Measurements from ENCODE around the gene NIPAL3. TPM values are rescaled to one million over a fixed set of nuclear protein-coding genes. Genes with fewer than 3 reads are reported as not detected.

NIPAL3 gene
- total and polyA plus RNA-seq, 8 donors, result 13.8 to 41.1 (median 14.5) TPM

- H3K27ac ChIP-seq, result no peak overlapping the region
- no peaks in the 10 kb centered on the region for H3K27me3 ChIP-seq
- no peak for ATAC-seq
- no peak for TF ChIP-seq CTCF (IDR thresholded peaks at IDR 0.05)
- no peaks in the 10 kb centered on the region for H3K9me3 ChIP-seq
- no peak overlapping the region for H3K4me3 ChIP-seq
- peaks cover 0 to 16% of the 10 kb centered on the region in 2 donors for H3K4me1 ChIP-seq
- no peak for DNase-seq
- intact Hi-C loops (cut with DNase I), result no loop called here
- H3K36me3 ChIP-seq, result no peaks in the 10 kb centered on the region
Observed at GRCh38 chr1:24409535-24409934, 6.1 kb upstream of the NIPAL3 start.

GRCh38 chr1:24410750-24411149 is 4.9 kb upstream of the NIPAL3 start:
- DNase-seq, result no peak
- Histone ChIP-seq H3K27me3 (no peaks in the 10 kb centered on the region), H3K4me3 (no peak overlapping the region), H3K27ac (no peak overlapping the region), H3K36me3 (no peaks in the 10 kb centered on the region), H3K9me3 (no peaks in the 10 kb centered on the region), H3K4me1 (peaks cover 0 to 26% of the 10 kb centered on the region in 2 donors)
- intact Hi-C loops (cut with DNase I), result no loop called here
- TF ChIP-seq CTCF (IDR thresholded peaks at IDR 0.05), result no peak
- no peak for ATAC-seq

- DNase-seq (no peak), ATAC-seq (no peak)
- peaks cover 1 to 34% of the 10 kb centered on the region in 2 donors for H3K4me1 ChIP-seq
- no peaks in the 10 kb centered on the region for H3K9me3 ChIP-seq
- TF ChIP-seq CTCF (IDR thresholded peaks at IDR 0.05), result no peak
- H3K36me3 ChIP-seq, result no peaks in the 10 kb centered on the region
- no peaks in the 10 kb centered on the region for H3K27me3 ChIP-seq
- intact Hi-C loops (cut with DNase I), result no loop called here
- H3K4me3 ChIP-seq, result no peak overlapping the region
- no peak overlapping the region for H3K27ac ChIP-seq
Observed at GRCh38 chr1:24411963-24412362, 3.6 kb upstream of the NIPAL3 start.

GRCh38 chr1:24412408-24412807 is 3.2 kb upstream of the NIPAL3 start:
- Histone ChIP-seq H3K27ac (no peak overlapping the region), H3K9me3 (no peaks in the 10 kb centered on the region), H3K27me3 (no peaks in the 10 kb centered on the region), H3K4me1 (peaks cover 5 to 38% of the 10 kb centered on the region in 2 donors), H3K36me3 (no peaks in the 10 kb centered on the region), H3K4me3 (no peak overlapping the region)
- intact Hi-C loops (cut with DNase I), result no loop called here
- ATAC-seq (no peak), DNase-seq (no peak)
- no peak for TF ChIP-seq CTCF (IDR thresholded peaks at IDR 0.05)

- intact Hi-C loops (cut with DNase I), result no loop called here
- peak within 1 kb of the TSS; percentile 41 to 84 for H3K27ac ChIP-seq
- H3K36me3 ChIP-seq, result no peaks in the 10 kb centered on the region
- ATAC-seq (peak; percentile 72), DNase-seq (peak; percentile 86 to 91 (median 89))
- H3K9me3 ChIP-seq, result no peaks in the 10 kb centered on the region
- peak within 1 kb of the TSS; percentile 56 to 79 for H3K4me3 ChIP-seq
- no peaks in the 10 kb centered on the region for H3K27me3 ChIP-seq
- TF ChIP-seq CTCF (IDR thresholded peaks at IDR 0.05), result no peak
- peaks cover 16 to 48% of the 10 kb centered on the region in 2 donors for H3K4me1 ChIP-seq
Observed at GRCh38 chr1:24413350-24414163, 2.0 kb upstream of the NIPAL3 start, which contains the start of gene STPG1. STPG1 (minus strand) TSS chr1:24413782; CDS start chr1:24401388, 12,394 bp downstream.

Data from left lung (tissue), 10 donors.